NCI-H748 treated with DMSO at 0.1 percent for 48 hours (cell line): ENCODE results near the gene ABCC6.
"Not testable (repeated sequence)": the region's sequence is repeated elsewhere in the genome, so short reads cannot be mapped to it uniquely, and the experiment has no call there.

ENCODE experiments used
- DNase-seq: peaks from one replicate; lab custom pipeline; 2025; lab: John Stamatoyannopoulos, UW

Gene ABCC6

DNA sequence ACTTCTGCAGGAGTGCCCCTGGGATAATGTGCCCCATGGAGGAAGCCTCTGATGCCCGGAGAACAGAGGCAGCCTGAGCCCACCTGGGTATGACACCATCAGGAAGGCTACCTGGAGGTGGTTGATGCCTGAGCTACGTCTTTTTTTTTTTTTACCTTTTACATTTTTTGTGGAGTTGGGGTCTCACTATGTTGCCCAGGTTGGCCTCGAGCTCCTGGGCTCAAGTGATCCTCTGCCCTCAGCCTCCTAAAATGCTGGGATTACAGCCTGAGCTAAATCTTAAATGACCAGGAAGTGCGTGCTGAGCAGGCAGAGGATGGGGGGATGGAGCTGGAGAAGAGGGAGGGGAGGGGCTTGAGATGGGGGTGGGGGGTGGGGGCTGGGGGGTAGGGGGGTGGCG lies 32.7 kb downstream of the ABCC6 start:
- no peak for DNase-seq

DNA sequence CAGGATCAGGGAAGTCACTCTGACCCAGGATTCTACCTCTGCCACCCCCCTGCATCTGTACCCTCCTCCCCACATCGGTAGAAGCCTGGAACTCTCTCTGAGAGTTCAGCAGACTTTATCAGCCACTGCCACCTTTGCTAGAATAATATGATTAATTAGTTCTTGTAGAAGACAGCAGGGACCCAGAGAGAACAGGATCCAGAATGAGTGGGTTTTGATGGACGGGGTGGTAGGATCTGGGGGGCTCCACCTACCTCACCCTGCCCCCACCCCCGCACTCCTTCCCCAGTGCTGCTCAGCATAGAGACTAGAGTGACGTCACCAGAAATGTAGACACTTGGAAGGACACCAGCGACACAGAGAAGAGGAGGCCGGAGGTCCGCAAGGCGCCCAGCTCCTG lies 33.5 kb downstream of the ABCC6 start:
- DNase-seq, result no peak

DNA sequence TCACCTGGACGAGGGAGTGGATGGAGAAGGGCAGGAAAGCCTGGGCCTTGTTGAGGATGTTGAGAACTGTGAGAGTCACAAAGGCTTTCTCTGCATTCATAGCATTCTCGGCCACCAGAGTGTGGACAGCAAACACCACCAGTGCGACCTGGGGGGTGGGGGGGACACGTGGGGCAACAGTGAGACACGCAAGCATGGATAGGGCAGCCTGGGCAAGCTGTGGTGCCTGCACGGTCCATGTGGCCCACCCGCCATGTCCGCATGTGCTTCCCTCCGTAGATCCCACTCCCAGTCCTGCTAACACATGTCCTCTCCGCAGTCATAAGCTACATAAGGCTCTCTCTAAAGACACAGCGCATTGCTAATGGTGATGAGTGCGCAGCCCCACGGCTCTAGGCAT lies 34.5 kb downstream of the ABCC6 start:
- DNase-seq, result no peak

DNA sequence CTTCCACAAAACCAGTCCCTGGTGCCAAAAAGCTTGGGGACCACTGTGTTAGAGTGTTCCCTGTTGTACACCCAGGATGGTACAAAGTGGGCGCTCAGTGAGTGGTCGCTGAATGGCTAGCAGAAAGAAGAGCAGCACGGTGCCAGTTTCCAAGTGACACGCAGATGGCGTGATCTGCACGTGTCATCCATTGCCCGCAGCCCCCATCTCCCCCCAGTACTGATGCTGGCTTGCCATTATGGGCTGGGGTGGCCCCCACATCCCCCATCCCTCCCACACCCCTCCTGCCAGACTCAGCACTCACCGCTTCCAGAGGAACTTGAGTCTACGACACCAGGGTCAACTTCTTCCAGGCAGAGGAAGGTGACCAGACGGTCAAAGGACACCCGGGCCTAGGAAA lies 36.5 kb downstream of the ABCC6 start:
- DNase-seq, result no peak

DNA sequence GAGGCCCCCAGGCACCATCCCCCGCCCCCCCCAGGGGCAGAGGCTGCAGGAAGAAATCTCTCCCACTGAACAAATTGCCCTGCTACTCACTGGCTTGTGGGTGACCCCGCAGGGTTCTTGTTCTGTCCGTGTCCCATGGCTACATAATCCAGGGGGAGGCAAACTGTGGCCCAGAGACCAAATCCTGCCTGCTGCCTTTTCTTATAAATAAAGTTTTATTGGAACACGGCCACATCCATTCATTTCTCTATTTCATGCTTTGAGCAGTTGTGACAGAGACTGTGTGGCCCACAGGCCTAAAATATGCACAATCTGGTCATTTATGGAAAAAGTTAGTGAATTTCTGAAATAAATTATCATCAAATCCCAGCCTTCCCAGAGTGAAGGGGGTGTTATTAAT lies 38.2 kb downstream of the ABCC6 start:
- no peak for DNase-seq

DNA sequence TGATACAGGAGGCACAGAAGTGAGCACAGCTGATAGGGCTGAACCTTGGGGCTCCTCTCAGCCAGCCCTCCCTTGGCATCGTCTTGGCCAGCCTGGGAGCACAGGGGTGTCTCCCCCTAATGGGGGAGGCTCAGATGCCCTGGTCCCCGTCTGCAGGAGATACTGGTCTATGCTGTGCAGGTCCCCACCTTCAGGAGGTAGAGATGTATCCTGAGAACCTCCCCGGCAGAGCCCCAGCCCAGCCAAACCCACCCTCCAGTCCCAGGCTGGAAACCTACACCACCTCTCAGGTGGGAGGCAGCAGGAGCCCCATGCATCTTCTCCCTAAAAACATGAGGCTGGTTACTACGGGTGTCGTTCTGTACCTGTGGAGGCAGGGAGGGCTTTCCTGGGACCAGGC lies 38.7 kb downstream of the ABCC6 start:
- no peak for DNase-seq

DNA sequence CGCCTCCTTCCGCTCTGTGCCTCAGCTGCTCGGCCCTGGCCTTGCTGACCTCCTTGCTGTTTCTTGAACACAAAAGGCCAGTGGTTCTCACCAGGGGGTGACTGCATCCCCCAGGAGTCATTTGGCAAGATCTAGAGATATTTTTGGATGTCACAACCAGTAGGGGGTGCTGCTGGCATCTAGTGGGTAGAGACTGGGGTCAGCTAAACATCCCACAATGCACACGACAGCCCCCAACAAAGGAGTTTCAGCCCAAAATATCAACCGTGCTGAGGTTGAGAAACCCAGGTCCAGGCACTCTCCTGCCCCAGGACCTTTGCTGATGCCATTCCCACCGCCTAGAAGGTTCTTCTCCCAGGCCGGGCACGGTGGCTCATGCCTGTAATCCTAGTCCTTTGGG lies 39.7 kb downstream of the ABCC6 start:
- DNase-seq, result no peak

DNA sequence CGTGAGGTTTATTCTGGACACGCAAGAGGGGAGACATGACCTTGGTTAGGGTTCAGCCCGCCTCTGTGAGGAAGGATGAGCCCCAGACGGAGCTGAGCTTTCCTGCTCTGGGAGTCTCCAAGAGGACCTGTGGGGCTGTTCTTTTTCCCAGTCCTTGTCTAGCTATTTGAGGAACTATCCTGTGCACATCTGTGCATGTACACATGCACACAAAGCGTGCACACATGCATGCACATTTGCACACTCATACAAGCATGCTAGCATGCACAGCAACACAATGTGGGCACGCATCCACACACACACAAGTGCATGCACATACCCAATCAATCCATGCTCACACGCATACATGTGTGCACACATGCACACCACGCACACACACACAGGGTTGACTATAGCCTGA lies 40.4 kb downstream of the ABCC6 start:
- no peak for DNase-seq

DNA sequence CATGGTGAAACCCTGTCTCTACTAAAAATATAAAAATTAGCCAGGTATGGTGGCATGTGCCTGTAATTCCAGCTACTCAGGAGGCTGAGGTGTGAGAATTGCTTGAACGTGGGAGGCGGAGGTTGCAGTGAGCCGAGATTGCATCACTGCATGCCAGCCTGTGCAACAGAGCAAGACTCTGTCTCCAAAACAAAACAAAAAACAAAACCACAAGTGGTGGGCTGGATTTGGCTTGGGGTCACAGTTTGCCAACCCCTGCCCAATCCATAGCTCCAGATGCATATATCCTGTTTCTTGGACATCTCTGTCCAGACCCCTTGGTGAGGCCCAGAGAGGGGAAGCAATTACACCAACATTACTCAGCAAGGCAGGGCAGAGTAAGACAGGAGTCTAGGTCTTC lies 41.5 kb downstream of the ABCC6 start:
- not testable (repeated sequence) for DNase-seq

DNA sequence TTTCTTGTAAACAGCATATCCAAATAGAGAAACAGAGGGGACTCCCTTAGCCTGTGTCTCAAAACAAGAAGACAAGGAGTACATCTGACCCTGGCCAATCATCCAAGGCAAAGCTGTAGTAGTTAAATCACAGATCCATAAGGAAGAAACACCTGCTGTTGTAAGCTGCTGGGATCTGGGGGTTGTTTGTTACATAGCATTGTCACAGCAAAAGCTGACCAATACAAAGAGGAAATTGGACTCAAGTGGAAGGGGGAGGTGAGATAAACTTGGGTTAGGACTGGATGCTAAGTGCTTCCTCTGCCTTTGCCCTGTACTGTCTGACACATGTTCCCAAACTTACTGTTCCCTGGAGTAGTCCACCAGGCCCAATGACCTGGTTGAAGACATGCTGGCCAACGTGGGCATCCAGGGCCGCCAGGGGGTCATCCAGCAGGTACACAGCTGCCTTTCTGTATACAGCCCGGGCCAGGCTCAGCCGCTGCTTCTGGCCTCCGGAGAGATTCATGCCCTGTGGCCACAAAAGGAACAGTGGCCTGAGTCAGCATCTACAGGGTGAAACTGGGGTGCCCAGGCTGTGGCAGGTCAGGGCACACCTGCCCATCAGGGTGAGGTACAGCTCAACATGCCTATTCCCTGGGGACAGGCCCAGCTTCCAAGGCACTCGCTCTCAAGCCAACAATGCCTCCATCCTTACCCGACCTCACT lies 44.7 kb downstream of the ABCC6 start:
- no peak for DNase-seq

DNA sequence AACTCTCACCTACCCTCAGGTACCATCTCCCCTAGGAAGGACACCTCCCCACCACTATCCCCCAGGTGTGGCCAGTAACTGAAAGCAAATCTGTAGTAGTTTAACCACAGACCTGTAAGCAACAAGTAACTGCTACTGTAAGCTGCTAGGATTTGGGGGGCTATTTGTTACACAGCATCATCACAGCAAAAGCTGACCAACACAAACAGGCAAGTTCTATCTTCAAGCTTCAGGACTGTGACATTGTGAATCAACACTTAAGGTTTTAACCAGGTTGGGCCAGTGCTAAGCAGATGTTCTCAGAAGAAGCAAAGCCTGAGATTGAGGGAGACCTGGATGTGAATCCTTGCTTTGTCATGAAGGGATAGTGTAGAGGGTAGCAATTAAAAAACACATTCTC lies 47.0 kb downstream of the ABCC6 start:
- DNase-seq, result no peak

DNA sequence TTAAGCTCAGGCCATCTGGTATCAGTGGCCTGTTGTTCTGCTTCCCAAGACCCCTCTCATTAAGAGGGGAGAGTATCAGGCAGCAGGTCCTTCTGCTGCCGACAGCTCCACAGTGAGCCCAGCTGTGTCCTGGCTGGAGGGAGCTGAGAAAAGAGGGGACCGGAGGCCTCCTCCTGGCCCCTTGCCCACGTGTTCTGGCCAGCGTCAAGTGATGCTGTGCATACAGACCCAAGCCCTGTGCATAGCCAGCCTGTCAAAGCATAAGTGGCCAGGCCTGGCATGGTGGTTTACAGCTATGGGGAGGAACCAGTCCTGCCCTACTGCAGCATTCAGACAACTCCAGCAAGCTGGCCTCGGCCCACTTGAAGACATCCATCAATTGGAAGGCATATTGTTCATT lies 48.0 kb downstream of the ABCC6 start:
- no peak for DNase-seq

DNA sequence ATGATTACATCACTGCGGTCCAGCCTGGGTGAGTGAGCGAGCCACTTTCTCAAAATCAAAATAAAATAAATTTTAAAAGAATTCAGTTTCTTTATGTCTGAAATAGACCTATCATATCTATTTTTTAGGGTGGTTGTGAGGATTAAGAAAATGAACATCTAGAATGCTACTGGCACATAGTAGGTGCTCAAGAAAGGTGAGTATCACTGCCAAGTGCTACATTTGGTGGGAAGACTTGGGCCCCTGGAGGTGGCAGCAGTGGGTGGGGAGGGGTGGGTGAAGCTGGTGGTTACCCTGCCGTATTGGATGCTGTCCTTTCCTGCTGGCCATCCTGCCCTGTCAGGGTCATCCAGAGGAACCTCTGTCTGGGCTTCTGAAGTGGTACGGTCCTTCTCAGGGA lies 50.3 kb downstream of the ABCC6 start:
- DNase-seq, result no peak

DNA sequence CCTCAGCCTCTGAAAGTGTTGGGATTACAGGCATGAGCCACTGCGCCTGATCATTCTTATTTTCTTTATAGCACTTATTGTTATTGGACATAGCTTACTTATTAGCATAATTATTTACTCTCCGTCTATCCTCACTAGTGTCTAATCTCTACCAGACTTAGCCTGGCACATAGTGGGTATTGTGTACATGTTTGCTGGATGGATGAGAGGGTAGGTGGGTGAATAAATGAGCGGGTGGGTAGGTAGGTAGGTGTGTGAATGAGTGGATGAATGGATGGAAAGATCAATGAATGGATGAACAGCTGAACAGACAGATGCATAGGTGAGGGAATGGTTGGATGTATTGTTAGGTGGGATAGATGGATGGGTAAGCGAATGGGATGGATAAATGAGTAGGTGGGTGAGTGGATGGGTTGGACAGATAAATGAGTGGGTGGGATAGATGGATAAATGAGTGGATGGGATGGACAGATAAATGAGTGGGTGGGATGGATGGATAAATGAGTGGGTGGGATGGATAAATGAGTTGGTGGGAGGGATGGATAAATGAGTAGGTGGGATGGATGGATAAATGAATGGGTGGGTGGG lies 51.9 kb downstream of the ABCC6 start:
- DNase-seq, result no peak

DNA sequence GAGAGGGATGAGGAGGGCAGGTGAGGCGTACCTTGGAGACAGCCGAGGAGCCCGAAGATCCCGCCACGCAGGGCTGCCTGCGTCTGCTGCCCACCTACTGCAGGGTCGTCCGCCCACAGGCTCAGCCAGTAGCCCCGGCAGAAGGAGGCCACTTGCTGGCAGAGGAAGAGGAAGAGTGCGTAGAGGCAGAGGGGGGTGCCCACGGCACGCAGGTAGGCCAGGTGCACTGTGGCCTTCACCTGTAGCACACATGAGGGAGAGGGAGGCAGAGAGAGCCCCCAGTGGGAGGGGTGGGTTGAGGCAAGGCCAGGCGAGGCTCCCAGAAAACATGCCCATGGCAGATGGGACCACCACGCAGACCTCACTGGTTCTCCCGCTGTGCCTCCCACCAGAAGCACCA lies 53.7 kb downstream of the ABCC6 start:
- DNase-seq, result no peak

DNA sequence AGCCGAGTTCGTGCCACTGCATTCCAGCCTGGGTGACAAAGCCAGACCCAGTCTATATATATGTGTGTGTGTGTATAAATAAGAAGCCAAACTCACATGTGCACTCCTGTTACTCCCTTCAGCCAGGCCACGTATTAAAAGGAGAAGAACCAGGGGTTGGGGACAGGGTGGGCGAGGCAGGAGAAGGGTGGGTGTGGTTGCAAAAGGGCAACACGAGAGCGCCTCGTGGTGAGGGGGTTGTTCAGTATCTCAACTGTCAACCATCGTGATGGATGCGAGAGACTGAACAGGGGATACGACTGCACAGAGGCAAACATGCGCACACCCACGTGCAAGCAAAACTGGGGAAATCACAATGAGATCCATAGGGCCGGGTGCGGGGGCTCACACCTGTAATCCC lies 54.9 kb downstream of the ABCC6 start:
- no peak for DNase-seq

DNA sequence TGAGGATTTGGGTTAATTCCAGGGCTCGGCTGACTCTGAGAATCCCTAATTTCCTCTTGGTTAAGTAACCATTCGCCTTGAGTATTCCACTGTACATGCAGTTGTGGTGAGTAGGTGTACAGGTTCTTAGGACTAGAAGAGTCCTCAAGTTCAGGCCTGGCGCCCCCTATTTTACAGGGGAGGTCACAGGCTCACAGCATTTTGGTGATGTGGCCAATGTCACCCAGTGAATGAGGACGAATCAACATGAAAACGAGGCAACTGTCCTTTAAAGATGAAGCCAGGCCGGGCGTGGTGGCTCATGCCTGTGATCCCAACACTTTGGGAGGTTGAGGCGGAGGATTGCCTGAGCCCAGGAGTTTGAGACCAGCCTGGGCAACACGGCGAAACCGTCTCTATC lies 55.4 kb downstream of the ABCC6 start:
- DNase-seq, result no peak

DNA sequence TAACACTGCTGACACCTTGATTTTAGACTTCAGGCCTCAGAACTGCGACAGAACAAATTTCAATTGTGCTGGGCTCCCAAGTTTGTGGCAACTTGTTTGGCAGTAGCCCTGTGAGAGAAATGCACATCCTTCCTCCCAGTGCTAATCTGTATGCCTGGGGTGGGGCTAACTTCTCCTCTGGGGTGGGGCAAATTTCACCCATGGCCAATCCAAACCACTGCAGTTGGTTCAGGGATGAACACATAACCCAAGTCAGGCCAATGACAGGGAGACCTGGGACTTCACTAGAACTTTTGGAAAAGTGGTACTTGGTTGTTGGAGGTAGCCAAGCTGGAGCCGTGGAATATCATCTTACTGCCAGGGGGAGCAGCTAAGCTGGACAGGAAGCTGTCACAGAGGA lies 56.3 kb downstream of the ABCC6 start:
- DNase-seq, result no peak

DNA sequence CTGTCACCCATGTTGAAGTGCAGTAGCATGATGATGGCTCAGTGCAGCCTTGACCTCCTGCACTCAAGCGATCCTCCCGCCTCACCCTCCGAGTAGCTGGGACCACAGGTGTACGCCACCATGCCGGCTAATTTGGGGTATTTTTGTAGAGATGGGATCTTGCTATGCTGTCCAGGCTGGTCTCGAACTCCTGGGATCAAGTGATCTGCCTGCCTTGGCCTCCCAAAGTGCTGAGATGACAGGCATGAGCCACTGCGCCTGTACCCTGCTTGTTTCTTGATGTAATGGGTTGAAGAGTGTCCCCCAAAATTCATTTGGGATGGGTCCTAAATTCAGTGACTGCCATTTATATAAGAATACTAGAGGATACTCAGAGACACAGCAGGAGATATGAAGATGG lies 57.2 kb downstream of the ABCC6 start:
- DNase-seq, result no peak

DNA sequence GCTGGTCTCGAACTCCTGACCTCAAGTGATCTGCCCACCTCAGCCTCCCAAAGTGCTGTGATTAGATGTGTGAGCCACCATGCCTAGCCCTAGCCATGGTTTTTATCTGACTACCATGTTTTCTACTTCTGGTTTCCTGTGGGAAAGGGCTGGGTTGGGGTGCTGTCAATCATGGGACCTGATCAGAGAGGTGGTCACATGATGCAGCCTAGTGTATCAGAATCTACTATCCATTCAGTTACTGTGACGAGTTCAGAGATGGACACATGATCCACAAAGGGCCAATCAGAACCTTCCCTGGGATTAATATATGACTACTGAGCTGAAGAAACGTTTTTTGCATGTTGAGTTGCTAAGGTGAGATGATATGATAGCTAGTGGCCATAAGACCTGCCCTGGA lies 59.1 kb downstream of the ABCC6 start:
- no peak for DNase-seq

DNA sequence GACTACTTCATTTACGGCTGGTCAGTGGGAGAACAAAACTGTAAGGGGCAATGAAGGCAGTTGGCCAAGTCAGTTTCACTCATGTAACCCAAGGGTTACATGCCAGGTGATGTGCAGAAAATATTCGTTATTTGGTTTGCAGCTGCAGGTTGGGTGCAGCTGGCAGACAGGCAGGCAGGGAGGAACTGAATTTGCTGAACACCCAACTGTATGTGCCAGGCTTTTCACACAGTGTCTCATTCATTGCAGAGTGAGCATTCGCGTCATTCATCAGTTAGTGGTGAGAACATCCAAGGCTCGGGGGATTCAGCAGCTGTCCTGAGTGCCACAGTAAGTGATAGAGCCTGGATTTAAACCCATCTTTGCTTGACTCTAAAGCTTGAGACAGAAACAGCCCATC lies 59.7 kb downstream of the ABCC6 start:
- no peak for DNase-seq

DNA sequence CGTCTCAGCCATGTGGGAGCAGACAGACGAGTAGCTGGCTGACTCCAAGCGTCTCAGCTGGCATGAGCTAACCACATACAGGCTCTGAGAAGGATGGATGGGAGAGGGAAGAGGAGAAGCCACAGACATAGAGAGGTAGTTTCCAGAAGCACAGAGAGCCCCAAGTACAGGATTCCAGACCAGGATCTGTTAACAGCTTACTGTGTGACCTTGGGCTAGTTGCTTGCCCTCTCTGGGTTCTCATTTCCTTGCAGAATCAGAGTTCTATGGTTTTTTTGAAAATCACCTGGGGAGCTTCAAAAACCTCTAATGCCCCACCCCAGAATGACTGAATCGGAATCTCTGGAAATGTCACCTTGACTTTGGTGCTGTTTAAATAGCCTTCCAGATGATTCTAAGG lies 60.2 kb downstream of the ABCC6 start:
- no peak for DNase-seq

DNA sequence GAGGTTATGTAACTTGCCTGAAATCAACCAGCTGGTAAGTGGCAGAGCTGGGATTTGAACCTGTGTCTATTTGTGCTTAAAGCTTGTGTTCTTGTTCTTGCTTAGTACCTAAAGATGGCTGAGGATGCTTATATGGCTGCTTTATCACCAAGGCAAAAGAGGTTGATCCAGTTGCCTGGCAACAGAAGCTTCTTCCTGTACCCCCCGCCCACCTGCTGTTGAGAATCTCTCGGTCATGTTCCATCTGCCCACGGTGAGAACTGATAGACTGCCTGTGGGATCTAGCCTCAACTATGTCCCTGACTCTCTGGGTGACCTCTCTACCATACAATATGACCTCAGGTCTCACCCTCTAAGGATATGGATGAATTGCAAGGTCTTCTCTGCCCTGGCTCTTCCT lies 60.7 kb downstream of the ABCC6 start:
- no peak for DNase-seq

DNA sequence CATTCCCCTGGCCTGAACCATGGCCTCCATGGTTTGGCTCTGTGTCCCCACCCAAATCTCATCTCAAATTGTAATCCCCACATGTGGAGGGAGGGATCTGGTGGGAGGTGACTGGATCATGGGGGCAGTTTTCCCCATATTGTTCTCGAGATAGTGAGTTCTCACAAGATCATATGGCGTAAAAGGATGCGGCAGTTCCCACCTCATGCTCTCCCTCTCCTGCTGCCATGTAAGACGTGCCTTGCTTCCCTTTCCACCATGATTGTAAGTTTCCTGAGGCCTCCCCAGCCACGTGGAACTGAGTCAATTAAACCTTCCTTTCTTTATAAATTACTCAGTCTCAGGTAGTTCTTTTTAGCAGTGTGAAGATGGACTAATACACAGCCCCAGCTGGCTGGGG lies 61.5 kb downstream of the ABCC6 start:
- DNase-seq, result not testable (repeated sequence)
